Measurements from ENCODE around the gene NOTCH3.

- no peak for TF ChIP-seq POLR2AphosphoS5 (IDR thresholded peaks at IDR 0.05; ENCODE audit: borderline replicate concordance, low read depth, low read length)
- TF ChIP-seq EZH2 (IDR thresholded peaks at IDR 0.05), result no peak
- no peak for TF ChIP-seq FOXP2 (optimal IDR thresholded peaks at IDR 0.05; ENCODE audit: control extremely low read depth, extremely low read length, insufficient read depth)
Observed at GRCh38 chr19:15245370-15246197, 44.8 kb upstream of the NOTCH3 start.

Data from SK-N-MC (cell line).